Ovary (tissue), 9 donors: ENCODE data around the gene INO80C. TPM values are rescaled to one million over a fixed set of nuclear protein-coding genes. Genes with fewer than 3 reads are reported as not detected.

ENCODE experiments used
- DNase-seq, 5 donors: peaks; one replicate each; pipeline ENCODE4 v3.0.0-alpha.2; 2019 to 2020
- H3K27ac ChIP-seq, 2 donors: fragments of 200-600 bp; one replicate each; pipeline versions ENCODE4 v1.5.1 to v1.8.0; 2019 to 2022
- H3K27me3 ChIP-seq: fragments of 200-600 bp; one replicate; pipeline ENCODE4 v1.8.0; 2022
- H3K36me3 ChIP-seq: fragments of 200-600 bp; sonication (generic); one replicate; pipeline ENCODE4 v1.5.1; 2019
- H3K4me1 ChIP-seq: one replicate; pipeline ENCODE4 v1.8.1; 2013; ENCODE audit warnings: mild to moderate bottlenecking, moderate library complexity; ENCODE audit not compliant: insufficient read depth
- H3K4me3 ChIP-seq: fragments of 200-600 bp; sonication (generic); one replicate; pipeline ENCODE4 v1.5.1; 2017
- H3K9me3 ChIP-seq, 2 donors: fragments of 200-600 bp in 1 of 2; sonication (generic) in 1 of 2; one replicate each; pipeline versions ENCODE4 v1.5.1 to v1.8.1; 2013 to 2019; ENCODE audit warnings: mild to moderate bottlenecking in 1 of 2, moderate library complexity in 1 of 2
- CTCF ChIP-seq, 3 donors: fragments of 450-650 bp in 2 of 3; fragments of 200-600 bp in 1 of 3; IDR thresholded peaks; one replicate each; pipeline versions ENCODE4 v1.5.1 to v1.8.0; 2016 to 2022; ENCODE audit warnings: antibody characterized with exemption in 3 of 3, mild to moderate bottlenecking in 1 of 3
- EP300 ChIP-seq: sonication (generic); formaldehyde crosslinking; IDR thresholded peaks from one replicate; pipeline ENCODE4 v1.6.1; 2017; ENCODE audit warnings: antibody characterized with exemption
- POLR2A ChIP-seq: fragments of 450-650 bp; IDR thresholded peaks from one replicate; pipeline ENCODE4 v1.6.1; 2017; ENCODE audit warnings: antibody characterized with exemption, mild to moderate bottlenecking, moderate library complexity
- WGBS, 3 donors: extraction: QIAGEN DNeasy Blood & Tissue Kit in 1 of 3; methylation state at CpG; one replicate each; pipeline versions ENCODE4 v1.1.5 to v1.1.7; 2013 to 2017; 5-methylcytosine and 5-hydroxymethylcytosine counted together
- intact Hi-C, 4 donors: fragments of 100-400 bp; cut with DNase I; formaldehyde crosslinking; loops; one replicate each; pipeline versions ENCODE4 v1.11.0 to v1.15.1; 2022 to 2023
- polyA plus RNA-seq, 2 donors: library from polyadenylated mRNA; stranded (reverse); fragments of 200-250 nt in 1 of 2; fragments of 350-450 nt in 1 of 2; fragmentation: Illumina TruSeq in 1 of 2; extraction: RNeasy Lipid Tissue Mini Kit (QIAGEN cat#74804) in 1 of 2; gene quantifications; one replicate each; pipeline ENCODE4 v1.2.3, GENCODE V29; 2013 to 2014
- total RNA-seq, 7 donors: library from RNA; depleted of rRNA in 2 of 7; stranded (reverse); fragments of >200 nt in 2 of 7; fragmentation: NEBNext Ultra II Directional in 3 of 7; extraction: Animal tissue kit (Norgen Biotek cat#: 25700) in 3 of 7; gene quantifications; one replicate each; pipeline versions ENCODE4 v1.1.0 to v1.2.4, GENCODE V29; 2016 to 2023
- donor health status: DM: no; HTN: no; CAD: no; lungs with moderate emphysema.
- donor health status: DM: no; HTN: no; CAD: no.
- donor health status: Bipolar disorder and iron deficiency.
- donor health status: DM: yes; HTN: yes; CAD: no.
- donor health status: DM: no; HTN: no; CAD: no.
- donor health status: DM: yes; HTN: yes; CAD: no.

INO80C gene
- total and polyA plus RNA-seq, 9 donors = 1.8 to 13.9 (median 8.8) TPM

- Histone ChIP-seq H3K27ac (no peak overlapping the region), H3K4me1 (no peaks in the 10 kb centered on the region), H3K36me3 (no peaks in the 10 kb centered on the region), H3K27me3 (no peaks in the 10 kb centered on the region), H3K9me3 (no peaks in the 10 kb centered on the region), H3K4me3 (no peak overlapping the region)
- TF ChIP-seq EP300 = no peak
- TF ChIP-seq CTCF (IDR thresholded peaks at IDR 0.05) = no peak
- TF ChIP-seq POLR2A = no peak
- intact Hi-C loops = no loop called here
- 94 to 95% (median 94%) methylated on average over 2 of the region's 2 CpGs for WGBS, 3 donors
- no peak for DNase-seq
Observed at GRCh38 chr18:35517715-35518114, 20.0 kb upstream of the INO80C start.

- no peaks in the 10 kb centered on the region for H3K27me3 ChIP-seq
- TF ChIP-seq EP300 (no peak), CTCF (IDR thresholded peaks at IDR 0.05) (no peak), POLR2A (no peak)
- no peaks in the 10 kb centered on the region for H3K4me1 ChIP-seq
- intact Hi-C loops = no loop called here
- H3K9me3 ChIP-seq = no peaks in the 10 kb centered on the region
- 63 to 81% (median 72%) methylated on average over 3 of the region's 3 CpGs for WGBS, 3 donors
- H3K27ac ChIP-seq = no peak overlapping the region
- H3K4me3 ChIP-seq = no peak overlapping the region
- no peaks in the 10 kb centered on the region for H3K36me3 ChIP-seq
- no peak for DNase-seq
Observed at GRCh38 chr18:35516789-35517188, 19.0 kb upstream of the INO80C start.

- no peak for DNase-seq
- no peaks in the 10 kb centered on the region for H3K36me3 ChIP-seq
- intact Hi-C loops = no loop called here
- H3K27ac ChIP-seq = no peak overlapping the region
- TF ChIP-seq POLR2A (no peak), CTCF (IDR thresholded peaks at IDR 0.05) (no peak), EP300 (no peak)
- no peaks in the 10 kb centered on the region for H3K4me1 ChIP-seq
- H3K27me3 ChIP-seq = no peaks in the 10 kb centered on the region
- no peaks in the 10 kb centered on the region for H3K9me3 ChIP-seq
- no peak overlapping the region for H3K4me3 ChIP-seq
- 88 to 92% (median 90%) methylated on average over 3 of the region's 3 CpGs for WGBS, 3 donors
Observed at GRCh38 chr18:35516351-35516750, 18.6 kb upstream of the INO80C start.

GRCh38 chr18:35515460-35516130 is 17.8 kb upstream of the INO80C start:
- Histone ChIP-seq H3K4me1 (no peaks in the 10 kb centered on the region), H3K4me3 (no peak overlapping the region), H3K27ac (no peak overlapping the region), H3K36me3 (no peaks in the 10 kb centered on the region), H3K9me3 (no peaks in the 10 kb centered on the region), H3K27me3 (no peaks in the 10 kb centered on the region)
- WGBS, 3 donors = 44 to 56% (median 49%) methylated on average over 6 of the region's 6 CpGs
- TF ChIP-seq EP300 (no peak), CTCF (IDR thresholded peaks at IDR 0.05) (no peak), POLR2A (no peak)
- DNase-seq = no peak
- intact Hi-C loops = no loop called here
